ENCODE results near the gene GMEB1. TPM values are rescaled to one million over a fixed set of nuclear protein-coding genes. Genes with fewer than 3 reads are reported as not detected.
"Not testable (repeated sequence)": the region's sequence is repeated elsewhere in the genome, so short reads cannot be mapped to it uniquely, and the experiment has no call there.

GMEB1 gene
- total RNA-seq, 1 experiment from 2014 or later, result 5.2 TPM

DNA sequence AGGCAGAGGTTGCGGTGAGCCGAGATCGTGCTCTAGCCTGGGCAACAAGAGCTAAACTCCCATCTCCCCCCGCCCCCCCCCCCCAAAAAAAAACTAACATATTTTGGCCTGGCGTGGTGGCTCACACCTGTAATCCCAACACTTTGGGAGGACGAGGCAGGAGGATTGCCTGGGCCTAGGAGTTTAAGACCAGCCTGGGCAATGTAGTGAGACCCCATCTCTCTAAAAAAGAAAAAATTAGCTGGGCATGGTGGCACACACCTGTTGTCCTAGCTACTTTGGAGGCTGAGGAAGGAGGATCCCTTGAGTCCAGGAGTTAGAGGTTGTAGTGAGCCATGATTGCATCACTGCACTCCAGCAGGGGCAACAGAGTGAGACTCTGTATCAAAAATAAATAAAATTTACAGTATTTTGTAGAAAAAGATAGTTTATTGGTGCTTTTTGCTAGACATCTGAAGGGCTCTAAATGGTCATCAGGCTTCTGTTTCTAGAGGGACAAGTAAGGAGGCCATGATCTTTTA is 77.1 kb downstream of the GMEB1 start:
- Histone ChIP-seq H3K27me3 (ENCODE audit: low read length) (no peaks in the 10 kb centered on the region), H4K20me1 (ENCODE audit: low read length) (peaks cover 75% of the 10 kb centered on the region), H3F3A (ENCODE audit: low read length, unreplicated experiment) (peaks cover 4% of the 10 kb centered on the region), H3K9me2 (replicated peaks; ENCODE audit: low read length) (no peaks in the 10 kb centered on the region), H2AFZ (ENCODE audit: low read length) (no peak overlapping the region), H3K79me2 (ENCODE audit: low read length) (peaks cover 100% of the 10 kb centered on the region), H3K27ac (ENCODE audit: low read length) (no peak overlapping the region), H3K4me3 (ENCODE audit: low read length) (no peak overlapping the region), H3K4me1 (ENCODE audit: insufficient read depth, low read length) (peaks cover 25% of the 10 kb centered on the region), H3K36me3 (ENCODE audit: low read depth, low read length) (peaks cover 54% of the 10 kb centered on the region), H3K9me3 (ENCODE audit: low read length) (no peaks in the 10 kb centered on the region), H3K9ac (ENCODE audit: low read length) (no peak overlapping the region), H3K4me2 (ENCODE audit: low read length) (peak overlapping the region; percentile 19)
- intact Hi-C loops (cut with micrococcal nuclease), result no loop called here
- POLR2A ChIA-PET (ENCODE audit: unreplicated experiment), result no interaction called here
- ATAC-seq (no peak), DNase-seq (no peak)
- CTCF ChIA-PET, result no interaction called here
- TF ChIP-seq EZH2 (IDR thresholded peaks at IDR 0.05; ENCODE audit: low read length, unreplicated experiment) (no peak), EZH2phosphoT487 (IDR thresholded peaks at IDR 0.05; ENCODE audit: borderline replicate concordance, low read length) (no peak)
- TF ChIP-seq, protein P1, sequence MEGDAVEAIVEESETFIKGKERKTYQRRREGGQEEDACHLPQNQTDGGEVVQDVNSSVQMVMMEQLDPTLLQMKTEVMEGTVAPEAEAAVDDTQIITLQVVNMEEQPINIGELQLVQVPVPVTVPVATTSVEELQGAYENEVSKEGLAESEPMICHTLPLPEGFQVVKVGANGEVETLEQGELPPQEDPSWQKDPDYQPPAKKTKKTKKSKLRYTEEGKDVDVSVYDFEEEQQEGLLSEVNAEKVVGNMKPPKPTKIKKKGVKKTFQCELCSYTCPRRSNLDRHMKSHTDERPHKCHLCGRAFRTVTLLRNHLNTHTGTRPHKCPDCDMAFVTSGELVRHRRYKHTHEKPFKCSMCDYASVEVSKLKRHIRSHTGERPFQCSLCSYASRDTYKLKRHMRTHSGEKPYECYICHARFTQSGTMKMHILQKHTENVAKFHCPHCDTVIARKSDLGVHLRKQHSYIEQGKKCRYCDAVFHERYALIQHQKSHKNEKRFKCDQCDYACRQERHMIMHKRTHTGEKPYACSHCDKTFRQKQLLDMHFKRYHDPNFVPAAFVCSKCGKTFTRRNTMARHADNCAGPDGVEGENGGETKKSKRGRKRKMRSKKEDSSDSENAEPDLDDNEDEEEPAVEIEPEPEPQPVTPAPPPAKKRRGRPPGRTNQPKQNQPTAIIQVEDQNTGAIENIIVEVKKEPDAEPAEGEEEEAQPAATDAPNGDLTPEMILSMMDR (conservative IDR thresholded peaks at IDR 0.05; ENCODE audit: low read depth, low read length), result no peak
- no TSS peak for BruUV-seq (replicated peaks)

DNA sequence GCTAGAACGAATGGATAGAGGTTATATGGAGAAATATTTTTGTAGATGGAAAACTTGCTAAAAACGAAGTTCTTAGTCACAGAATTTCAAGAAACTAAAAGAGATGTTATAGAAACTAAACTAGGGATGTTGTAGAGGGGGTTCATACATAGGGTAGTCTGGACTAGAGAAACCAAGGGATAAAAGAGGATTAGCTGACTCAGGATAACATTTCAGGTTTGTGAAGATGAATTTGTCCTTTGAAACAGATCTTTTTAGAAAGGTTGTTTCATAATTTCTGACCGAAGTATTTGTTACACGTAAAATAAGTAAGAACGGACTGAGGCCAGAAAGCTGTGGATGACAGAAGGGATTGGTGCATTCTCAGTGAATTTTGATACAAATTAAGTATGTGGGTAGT is 81.7 kb downstream of the GMEB1 start:
- Histone ChIP-seq H3K4me2 (ENCODE audit: low read length) (0 out of 2 replicates have a peak overlapping the region, but pooled peaks have one; percentile 2), H3K9me2 (replicated peaks; ENCODE audit: low read length) (no peaks in the 10 kb centered on the region), H4K20me1 (ENCODE audit: low read length) (peaks cover 92% of the 10 kb centered on the region), H3F3A (ENCODE audit: low read length, unreplicated experiment) (peaks cover 4% of the 10 kb centered on the region), H2AFZ (ENCODE audit: low read length) (no peak overlapping the region), H3K27ac (ENCODE audit: low read length) (no peak overlapping the region), H3K27me3 (ENCODE audit: low read length) (no peaks in the 10 kb centered on the region), H3K4me3 (ENCODE audit: low read length) (no peak overlapping the region), H3K36me3 (ENCODE audit: low read depth, low read length) (peaks cover 30% of the 10 kb centered on the region), H3K4me1 (ENCODE audit: insufficient read depth, low read length) (peaks cover 35% of the 10 kb centered on the region), H3K9ac (ENCODE audit: low read length) (no peak overlapping the region), H3K79me2 (ENCODE audit: low read length) (peaks cover 100% of the 10 kb centered on the region), H3K9me3 (ENCODE audit: low read length) (no peaks in the 10 kb centered on the region)
- ChIA-PET CTCF (no interaction called here), POLR2A (ENCODE audit: unreplicated experiment) (no interaction called here)
- intact Hi-C loops (cut with micrococcal nuclease), result no loop called here
- TF ChIP-seq, protein P1 (conservative IDR thresholded peaks at IDR 0.05; ENCODE audit: low read depth, low read length), result no peak
- TF ChIP-seq EZH2 (IDR thresholded peaks at IDR 0.05; ENCODE audit: low read length, unreplicated experiment), result no peak
- TF ChIP-seq EZH2phosphoT487 (IDR thresholded peaks at IDR 0.05; ENCODE audit: borderline replicate concordance, low read length), result no peak
- DNase-seq (no peak), ATAC-seq (no peak)
- no TSS peak for BruUV-seq (replicated peaks)

DNA sequence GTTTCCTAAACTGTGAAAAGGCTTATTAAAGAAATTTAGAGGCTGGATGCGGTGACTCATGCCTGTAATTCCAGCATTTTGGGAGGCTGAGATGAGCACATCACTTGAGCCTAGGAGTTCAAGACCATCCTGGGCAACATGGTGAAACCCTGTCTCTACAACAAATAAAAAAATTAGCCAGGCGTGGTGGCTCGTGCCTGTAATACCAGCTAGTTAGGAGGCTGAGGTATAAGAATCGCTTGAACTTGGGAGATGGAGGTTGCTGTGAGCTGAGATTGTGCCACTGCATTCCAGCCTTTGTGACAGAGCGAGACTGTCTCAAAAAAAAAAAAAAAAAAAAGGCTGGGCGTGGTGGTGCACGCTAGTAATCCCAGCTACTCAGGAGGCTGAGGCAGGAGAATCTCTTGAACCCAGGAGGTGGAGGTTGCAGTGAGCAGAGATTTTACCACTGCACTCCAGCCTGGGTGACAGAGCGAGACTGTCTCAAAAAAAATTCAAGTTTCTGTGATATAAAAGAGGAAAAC is 82.2 kb downstream of the GMEB1 start:
- Histone ChIP-seq H3K4me3 (ENCODE audit: low read length) (0 out of 2 replicates have a peak overlapping the region, but pooled peaks have one; percentile 19), H3K27ac (ENCODE audit: low read length) (peak overlapping the region; percentile 36), H4K20me1 (ENCODE audit: low read length) (peaks cover 95% of the 10 kb centered on the region), H3K79me2 (ENCODE audit: low read length) (peaks cover 100% of the 10 kb centered on the region), H3K36me3 (ENCODE audit: low read depth, low read length) (peaks cover 29% of the 10 kb centered on the region), H3K4me1 (ENCODE audit: insufficient read depth, low read length) (peaks cover 35% of the 10 kb centered on the region), H3K4me2 (ENCODE audit: low read length) (peak overlapping the region; percentile 25)
- H3K9me2 ChIP-seq (replicated peaks; ENCODE audit: low read length); H3K9me3 ChIP-seq (ENCODE audit: low read length); H3F3A ChIP-seq (ENCODE audit: low read length, unreplicated experiment); H3K9ac ChIP-seq (ENCODE audit: low read length); DNase-seq; intact Hi-C loops (cut with micrococcal nuclease); H2AFZ ChIP-seq (ENCODE audit: low read length); BruUV-seq (replicated peaks); H3K27me3 ChIP-seq (ENCODE audit: low read length); ATAC-seq: not testable (repeated sequence)
- POLR2A ChIA-PET (ENCODE audit: unreplicated experiment), result interaction anchor here (0.7 kb wide), 2 partner anchors 14 to 48 kb away, joined by 3 to 4 read pairs; partner anchors contain the start of gene YTHDF2
- CTCF ChIA-PET, result interaction anchor here (0.8 kb wide), 1 partner anchor 14 kb away, joined by 12 read pairs; the partner anchor contains the start of gene YTHDF2
